NCI-H446 (cell line): ENCODE measurements around the gene ENDOV.
"Not testable (repeated sequence)": the region's sequence is repeated elsewhere in the genome, so short reads cannot be mapped to it uniquely, and the experiment has no call there.

ENCODE experiments used
- DNase-seq, 2 experiments: peaks; one replicate each; lab custom pipeline; 2025; lab: John Stamatoyannopoulos, UW

ENDOV gene

DNA sequence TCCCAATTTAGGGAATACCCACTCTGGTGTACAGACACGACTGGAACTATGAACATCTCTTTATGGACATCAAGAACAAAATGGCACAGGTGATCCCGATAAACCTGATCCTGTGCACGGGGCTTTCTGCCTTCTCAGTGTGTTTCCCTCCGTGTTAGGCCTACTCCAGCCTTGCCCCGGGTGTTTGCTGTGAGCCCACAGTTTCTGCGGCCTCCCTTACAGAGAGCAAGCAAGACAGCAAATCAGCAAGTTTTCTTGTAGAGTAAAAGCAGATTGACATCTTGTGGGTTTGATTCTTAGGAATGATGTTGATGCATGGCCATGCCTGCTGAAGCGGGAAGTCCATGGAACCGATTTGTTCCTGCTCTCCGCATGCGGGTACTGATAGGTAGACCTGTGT, 26.4 kb upstream of the ENDOV start:
- no peak for DNase-seq

DNA sequence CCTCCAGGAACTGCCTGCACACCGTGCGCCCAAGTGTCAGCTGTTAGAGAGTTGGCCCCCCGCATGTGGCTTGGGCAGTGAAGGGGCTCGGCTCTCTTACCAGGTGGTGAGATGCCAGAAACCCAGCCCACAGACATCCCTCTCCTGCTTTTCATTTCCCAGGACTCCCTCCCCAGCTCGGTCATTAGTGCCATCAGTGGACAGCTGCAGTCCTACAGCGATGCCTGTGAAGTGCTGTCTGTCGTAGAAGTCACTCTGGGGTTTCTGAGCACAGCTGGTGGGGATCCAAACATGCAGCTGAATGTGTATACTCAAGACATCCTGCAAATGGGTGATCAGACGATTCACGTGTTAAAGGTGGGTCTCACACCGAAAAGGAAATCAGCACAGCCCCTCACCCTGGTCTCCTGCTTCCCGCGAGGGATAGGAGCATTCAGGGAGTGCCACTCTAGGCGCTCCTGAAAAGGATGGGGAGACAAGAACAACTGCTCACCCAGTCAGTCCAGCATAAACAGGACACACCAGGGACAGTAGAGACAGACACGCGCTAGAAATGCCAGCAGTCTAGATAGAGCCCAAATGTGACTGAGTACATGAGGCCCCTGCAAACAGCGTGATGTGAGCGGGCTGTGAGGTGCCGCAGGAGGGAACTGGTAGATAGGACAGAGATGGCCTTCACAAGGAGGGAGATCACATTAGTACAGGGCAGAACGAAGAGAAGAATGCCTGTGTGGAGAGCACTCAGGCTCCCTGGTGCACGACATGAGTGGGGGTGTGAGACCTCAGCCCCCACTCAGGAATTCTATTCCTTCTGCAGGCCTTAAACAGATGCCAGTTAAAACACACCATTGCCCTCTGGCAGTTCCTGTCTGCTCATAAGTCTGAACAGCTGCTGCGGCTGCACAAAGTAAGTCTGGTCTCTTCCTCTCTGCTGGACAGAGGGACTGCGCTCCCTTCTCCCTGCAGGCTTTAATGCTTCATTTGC, 25.7 kb upstream of the ENDOV start:
- no peak for DNase-seq

DNA sequence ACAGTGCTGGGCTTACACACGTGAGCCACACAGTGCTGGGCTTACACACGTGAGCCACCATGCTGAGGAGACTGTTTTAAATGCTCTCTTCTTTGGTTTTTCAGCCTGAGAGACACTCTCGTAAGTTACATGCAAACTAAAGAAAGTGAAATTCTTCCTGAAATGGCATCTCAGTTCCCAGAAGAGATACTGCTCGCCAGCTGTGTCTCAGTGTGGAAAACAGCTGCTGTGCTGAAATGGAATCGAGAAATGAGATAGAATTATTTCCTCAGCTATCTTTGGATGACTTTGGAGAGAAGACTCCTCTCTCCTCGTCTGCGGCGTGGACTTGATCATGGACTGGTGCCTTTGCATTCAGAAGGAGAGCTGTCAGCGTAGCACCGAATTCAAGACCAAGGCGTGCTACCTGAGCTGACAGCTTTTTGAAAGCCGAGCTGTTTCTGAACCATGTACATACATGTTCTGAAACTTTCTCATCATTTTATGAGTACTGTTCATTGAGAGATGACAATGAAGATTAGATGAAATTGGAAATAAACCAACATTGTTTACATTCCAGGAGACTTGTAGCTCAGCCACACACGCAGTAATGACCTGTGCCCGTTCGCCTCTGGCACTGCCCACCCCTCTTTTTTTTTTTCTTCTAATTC, 21.6 kb upstream of the ENDOV start:
- no peak for DNase-seq

DNA sequence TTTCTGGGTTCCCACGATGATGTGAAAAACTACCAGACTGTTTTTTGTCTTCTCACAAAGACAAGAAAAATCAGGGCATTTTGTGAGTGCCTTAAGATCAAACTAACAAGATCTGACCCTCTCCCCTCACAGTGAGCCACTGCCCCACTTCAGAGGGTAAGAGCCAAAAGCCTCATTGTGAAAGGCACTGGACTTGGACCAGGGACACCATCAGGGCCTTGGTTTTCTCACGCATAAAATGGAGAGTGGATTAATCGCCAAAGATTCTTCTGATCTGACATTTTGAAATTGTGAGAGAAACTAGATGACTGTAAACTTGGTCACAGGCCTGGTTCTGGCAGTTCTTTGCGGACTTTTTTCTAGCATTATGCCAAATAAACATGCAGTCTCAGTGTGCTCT, 21.0 kb upstream of the ENDOV start:
- no peak for DNase-seq

DNA sequence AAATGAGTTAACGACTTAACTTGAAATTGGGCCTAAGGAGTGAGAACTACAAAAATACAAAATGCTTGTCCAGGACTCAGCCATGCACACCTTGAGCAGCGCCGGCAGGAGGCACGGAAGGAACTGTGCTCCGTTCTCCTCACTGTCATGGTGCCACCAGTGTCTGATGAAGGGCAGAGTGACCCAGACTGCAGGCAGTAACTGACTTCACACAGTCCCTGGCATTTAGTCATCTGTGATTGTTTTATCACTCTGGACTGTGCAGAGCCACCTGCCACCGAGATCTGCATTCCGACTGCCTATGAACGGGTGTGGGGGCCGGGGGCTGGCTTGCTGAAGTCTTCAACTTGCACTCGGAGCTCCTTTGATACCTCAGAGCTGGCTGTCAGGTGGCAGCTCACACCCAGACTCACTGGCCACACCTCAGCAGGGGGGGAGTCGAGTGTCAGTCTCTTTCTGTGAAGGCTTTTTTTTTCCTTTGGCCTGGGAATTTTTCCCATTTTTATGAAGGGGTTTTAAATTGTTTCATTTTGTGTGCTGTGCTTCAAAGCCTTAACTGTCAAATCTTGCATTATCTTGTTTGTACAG, 20.2 kb upstream of the ENDOV start:
- DNase-seq = no peak

DNA sequence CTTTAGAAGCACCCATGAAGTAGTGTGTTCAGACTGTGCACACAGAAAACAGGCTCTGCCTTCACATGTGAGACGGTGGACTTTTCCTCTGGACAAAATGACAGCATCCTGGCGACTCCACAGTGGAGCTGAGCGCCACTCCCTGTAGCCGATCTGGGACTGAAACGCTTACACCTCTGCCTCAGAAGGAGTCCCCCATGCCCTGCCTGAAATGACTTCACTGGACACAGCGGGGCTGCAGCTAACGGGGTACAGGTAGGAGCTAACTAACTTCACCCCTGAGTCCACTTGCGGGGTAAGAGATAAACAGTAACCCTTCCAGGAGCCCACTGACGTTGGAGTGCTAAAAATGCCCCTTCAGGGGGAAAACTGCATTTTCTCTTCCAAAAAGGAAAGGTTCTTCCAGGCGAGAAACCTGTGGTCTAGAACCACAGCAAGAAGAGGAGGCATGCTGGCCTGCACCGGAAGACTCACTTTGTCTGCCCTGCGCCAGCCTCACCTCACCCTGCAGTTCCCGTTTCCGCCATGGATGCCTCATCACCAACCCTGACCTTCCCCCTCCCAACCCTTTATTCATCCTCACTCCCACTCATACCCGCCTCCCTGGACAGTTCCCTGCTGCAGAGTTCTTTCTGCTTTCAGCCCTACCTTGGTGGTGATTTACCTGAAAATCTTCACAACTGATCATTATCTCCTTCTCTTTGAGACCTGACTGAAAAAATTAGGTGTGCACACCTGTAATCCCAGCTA, 19.4 kb upstream of the ENDOV start:
- no peak for DNase-seq

DNA sequence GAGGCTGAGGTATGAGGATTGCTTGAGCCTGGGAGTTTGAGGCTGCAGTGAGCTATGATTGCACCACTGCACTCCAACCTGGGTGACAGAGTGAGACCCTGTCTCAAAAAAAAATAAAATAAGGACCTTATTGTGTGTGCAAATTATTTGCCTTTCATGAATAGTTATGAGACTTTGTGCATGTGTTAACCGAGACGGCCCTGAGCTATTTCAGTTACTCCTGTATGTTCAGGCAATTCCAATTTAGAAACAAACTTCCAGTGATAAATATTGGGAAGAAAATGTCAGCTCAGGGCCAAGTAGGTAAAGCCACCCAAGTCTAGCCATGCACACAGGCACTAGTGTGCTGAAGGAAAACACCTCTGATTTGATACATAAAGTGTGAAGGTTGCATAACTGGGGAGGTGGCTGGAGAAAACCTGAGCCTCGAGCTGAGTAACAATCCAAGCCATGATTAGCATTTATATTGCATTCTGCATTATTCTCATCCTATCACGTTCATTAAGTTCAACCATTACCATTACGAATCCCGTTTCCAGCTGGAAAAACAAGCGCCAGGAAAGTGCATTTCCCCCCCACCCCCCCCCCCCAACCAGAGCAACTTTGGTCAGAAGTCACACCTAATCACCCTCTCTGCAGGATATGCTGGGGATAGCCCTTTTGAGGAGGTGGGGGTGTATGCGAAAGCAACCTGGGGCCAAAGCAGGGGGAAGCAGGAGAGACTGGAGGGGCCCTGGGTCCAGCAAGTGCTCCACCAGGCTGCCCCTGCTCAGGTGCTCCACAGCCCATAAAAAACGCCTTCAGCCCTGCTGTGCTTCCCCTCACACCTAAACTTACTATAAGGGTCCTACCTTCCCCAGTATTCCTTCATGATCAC, 18.6 kb upstream of the ENDOV start:
- no peak for DNase-seq

DNA sequence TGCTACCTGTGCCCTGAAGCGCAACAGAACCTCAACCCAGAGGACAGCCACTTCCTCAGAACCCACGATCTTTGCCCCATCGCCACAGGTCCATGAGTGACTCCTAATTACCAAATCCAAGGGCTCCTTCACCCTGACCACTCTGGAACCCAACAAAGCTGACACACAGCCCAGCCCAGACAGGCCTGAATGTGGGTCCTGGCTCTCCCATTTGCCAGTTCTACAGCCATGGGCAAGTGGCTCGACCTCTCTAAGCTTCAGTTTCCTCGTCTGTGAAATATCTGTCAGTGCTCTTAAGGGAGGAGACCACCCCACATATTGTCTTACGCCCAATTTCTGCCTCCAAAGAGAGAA, 18.0 kb upstream of the ENDOV start:
- DNase-seq = no peak

DNA sequence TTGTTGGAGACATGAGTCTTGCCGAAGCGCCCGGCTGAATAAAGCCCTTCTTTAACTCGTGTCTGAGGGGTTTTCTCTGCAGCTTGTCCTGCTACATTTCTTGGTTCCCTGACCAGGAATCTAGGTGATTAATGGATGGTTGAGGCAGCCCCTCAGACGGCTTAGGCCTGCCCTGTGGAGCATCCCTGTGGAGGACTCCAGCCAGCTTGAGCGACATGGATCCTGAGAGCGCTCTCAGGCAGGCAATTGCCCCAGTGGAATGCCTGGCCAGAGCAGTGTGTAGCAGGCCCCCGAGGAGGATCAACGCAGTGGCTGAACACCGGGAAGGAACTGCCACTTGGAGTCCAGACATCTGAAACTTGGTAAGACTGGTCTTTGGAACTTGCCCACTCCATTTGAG, 17.3 kb upstream of the ENDOV start:
- DNase-seq = no peak

DNA sequence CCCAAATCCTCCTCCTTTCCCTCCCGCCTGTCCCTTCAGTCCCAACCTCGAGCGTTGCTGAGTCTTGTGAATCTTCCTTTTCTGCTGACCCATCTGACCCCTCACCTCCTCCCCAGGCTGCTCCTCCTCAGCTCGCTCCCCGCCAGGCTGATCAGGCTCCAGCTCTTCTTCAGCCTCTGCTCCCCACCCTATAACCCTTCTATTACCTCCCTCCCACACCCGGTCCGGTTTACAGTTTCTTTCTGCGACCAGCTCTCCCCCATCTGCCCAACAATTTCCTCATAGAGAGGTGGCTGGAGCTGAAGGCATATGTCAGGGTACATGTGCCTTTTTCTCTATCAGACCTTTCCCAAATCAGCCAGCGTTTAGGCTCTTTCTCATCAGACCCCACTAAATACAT, 13.9 kb upstream of the ENDOV start:
- DNase-seq = not testable (repeated sequence)

DNA sequence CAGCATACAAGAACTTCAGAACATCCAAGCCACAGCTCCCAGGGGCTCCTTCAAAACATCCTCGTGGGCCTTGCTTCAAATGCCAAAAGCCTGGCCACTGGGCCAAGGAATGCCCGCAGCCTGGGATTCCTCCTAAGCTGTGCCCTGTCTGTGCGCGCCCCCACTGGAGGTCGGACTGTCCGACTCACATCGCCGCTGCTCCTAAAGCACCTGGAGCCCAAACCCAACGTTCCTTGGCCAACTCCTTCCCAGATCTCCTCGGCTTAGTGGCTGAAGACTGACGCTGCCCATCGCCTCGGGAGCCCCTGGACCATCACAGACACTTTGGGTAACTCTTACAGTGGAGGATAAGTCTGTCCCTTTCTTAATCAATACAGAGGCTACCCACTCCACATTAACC, 12.9 kb upstream of the ENDOV start:
- DNase-seq = not testable (repeated sequence)

DNA sequence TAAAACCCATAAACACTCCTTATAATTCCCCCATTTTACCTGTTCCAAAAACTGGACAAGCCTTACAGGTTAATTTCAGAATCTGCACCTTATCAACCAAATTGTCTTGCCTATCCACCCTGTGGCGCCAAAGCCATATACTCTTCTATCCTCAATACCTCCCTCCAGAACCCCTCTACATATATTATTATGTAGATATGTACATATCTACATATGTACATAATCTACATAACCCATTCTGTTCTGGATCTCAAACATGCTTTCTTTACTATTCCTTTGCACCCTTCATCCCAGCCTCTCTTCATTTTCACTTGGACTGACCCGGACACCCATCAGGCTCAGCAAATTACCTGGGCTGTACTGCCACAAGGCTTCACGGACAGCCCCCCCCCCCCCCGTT, 12.0 kb upstream of the ENDOV start:
- DNase-seq = no peak

DNA sequence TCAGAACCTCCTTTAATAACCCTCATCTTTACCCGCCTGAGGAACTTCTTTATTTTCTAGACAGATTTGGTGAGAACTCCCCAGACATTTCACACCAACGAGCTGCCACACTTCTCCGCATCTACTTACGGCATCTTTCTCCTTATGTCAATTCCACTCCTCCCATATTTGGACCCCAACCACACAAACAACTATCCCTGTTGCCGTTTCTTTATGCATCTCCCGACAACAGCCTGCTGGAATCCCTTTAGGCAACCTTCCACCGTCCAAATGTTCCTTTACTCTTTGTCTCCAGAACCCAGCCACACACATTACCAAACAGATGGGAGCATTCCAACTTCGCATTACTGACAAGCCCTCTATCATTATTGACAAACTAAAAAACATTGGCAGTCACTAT, 8.8 kb upstream of the ENDOV start:
- no peak for DNase-seq

DNA sequence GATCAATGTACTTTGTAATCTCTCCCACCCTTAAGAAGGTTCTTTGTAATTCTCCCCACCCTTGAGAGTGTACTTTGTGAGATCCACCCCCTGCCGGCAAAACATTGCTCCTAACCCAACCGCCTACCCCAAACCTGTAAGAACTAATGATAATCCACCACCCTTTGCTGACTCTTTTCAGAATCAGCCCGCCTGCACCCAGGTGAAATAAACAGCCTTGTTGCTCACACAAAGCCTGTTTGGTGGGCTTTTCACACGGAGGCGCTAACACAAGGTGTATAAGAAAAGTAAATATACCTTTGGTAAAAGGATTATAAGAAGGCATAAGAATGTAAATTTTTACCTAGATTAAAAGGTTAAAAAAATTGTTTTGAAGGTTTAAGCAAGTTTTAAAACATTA, 7.0 kb upstream of the ENDOV start:
- DNase-seq = not testable (repeated sequence)

DNA sequence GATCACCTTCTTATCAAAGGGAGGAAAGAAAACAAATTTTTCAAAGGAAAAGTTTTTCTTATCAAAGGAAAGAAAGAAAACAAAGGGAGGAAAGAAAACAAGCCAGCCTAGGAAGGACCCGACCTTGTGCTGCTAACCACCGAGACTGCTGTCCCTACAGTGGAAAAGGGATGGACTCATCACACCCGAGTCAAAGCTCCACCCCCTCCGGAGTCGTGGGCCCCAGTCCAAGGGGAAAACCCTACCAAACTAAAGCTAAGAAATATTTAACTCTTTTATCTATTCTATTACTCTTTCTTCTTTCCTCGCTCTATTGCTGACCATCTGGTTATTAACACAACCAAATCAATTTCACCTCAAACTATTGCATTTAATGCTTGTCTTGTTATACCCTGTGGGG, 6.1 kb upstream of the ENDOV start:
- no peak for DNase-seq

DNA sequence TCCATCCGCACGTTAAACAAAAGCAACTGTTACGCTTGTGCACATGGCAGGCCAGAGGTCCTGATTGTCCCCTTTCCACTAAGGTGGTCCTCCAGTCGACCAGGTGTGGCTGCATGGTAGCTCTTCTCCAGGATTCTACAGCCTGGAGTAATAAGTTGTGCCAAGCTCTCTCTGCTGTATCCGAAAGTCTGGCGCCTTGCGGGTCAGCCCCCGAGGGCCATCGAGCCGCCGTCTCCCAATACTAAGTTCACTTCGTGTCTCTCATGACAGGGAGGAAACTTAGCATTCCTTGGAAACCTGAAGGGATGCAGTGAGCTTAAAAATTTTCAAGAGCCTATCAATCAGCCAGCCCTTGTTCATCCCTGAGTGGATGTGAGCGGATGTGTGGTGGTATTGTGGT, 5.3 kb upstream of the ENDOV start:
- no peak for DNase-seq

DNA sequence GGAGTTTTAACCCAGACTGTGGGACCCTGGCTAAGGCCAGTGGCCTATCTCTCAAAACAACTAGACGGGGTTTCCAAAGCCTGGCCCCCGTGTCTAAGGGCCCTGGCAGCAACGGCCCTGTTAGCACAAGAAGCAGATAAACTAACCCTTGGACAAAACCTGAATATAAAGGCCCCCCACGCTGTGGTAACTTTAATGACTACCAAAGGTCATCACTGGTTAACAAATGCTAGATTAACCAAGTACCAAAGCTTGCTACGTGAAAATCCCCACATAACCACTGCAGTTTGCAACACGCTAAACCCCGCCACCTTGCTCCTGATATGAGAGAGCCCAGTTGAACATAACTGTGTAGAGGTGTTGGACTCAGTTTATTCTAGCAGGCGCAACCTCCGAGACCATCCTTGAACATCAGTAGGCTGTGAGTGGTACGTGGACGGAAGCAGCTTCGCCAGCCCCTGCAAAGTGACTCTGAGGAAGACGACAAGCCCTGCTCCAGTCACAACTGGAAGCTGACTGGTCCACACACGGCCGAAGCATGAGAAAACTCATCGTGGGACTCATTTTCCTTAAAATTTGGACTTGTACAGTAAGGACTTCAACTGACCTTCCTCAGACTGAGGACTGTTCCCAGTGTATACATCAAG, 4.4 kb upstream of the ENDOV start:
- DNase-seq = not testable (repeated sequence)

DNA sequence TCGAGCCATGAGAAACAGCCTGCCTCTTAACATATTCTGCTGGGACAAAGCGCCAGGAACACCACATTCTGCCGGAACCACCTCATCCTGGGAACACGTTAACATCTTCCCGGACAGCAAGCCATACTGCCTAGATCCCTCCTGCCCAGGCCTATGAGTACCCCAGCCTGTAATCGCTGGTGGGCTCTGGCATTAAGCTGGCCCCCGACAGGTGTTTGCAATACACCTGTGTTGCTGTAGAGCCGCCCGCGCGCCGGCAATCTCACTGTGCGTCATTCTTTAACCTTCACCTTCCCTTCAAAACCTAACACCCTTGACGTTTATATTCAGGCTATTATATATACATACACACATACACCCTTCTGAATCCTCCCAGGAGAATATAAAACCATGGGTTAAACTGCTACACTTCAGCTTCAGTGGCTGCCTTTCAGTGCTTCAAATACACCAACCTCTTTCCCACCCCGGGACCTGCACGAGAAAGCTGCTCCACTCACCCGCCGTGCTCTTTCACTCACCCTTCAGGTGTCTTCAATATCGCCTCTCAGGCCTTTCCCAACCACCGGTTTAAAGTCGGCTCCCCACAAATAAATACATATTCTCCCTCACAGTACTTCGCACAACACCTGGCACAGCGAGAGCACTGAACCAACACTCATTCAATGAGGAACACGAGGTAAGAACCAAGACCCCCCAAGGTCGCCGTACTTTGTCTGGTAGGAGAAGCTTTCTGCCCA, 1.0 kb upstream of the ENDOV start:
- DNase-seq = no peak

DNA sequence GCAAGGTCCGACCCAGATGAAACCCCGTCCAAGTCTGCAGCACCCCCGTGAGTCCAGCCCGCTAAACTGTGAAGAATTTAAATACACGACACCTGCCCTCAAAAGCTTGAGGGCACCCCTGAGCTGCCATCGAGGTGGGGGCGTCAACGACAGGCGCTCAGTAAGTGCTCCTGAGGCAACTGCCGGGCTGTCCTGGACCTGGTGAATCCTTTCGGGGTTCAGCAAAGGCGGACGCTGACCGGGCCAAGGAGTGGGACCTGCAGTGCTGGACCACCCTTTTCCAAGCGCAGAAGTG, 512 bp upstream of the ENDOV start:
- no peak for DNase-seq

DNA sequence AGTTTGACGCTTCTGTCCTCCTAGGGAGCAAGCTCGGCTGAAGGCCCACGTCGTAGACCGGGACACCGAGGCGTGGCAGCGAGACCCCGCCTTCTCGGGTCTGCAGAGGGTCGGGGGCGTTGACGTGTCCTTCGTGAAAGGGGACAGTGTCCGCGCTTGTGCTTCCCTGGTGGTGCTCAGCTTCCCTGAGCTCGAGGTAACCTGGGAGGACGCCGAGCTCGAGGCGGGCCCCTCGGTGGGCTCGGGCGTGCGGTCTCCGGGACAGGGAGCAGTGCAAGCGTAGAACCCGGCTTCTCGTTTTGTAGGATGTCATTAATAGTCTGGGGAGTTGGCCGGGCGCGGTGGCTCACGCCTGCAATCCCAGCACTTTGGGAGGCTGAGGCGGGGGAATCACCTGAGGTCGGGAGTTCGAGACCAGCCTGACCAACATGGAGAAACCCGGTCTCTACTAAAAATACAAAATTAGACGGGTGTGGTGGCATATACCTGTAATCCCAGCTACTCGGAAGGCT, 715 bp downstream of the ENDOV start:
- no peak for DNase-seq
